Mucosa of stomach (tissue), 1 donor: ENCODE measurements around the gene IL6ST.
A peak's percentile ranks its signal among the peaks of the same experiment; 100 is the strongest.
"Not testable (repeated sequence)": the region's sequence is repeated elsewhere in the genome, so short reads cannot be mapped to it uniquely, and the experiment has no call there.

Experiments used
- H3K27me3 ChIP-seq: one replicate; pipeline ENCODE4 v1.7.0; 2013; ENCODE audit warnings: mild to moderate bottlenecking, low read length; ENCODE audit not compliant: control insufficient read depth, insufficient read depth
- H3K36me3 ChIP-seq: one replicate; pipeline ENCODE4 v1.7.0; 2013; ENCODE audit warnings: low read length; ENCODE audit not compliant: control insufficient read depth, insufficient read depth
- H3K4me1 ChIP-seq: one replicate; pipeline ENCODE4 v1.7.0; 2013; ENCODE audit warnings: mild to moderate bottlenecking, low read length; ENCODE audit not compliant: control insufficient read depth, insufficient read depth
- H3K4me3 ChIP-seq: one replicate; pipeline ENCODE4 v1.7.0; 2013; ENCODE audit warnings: low read length
- H3K9ac ChIP-seq: one replicate; pipeline ENCODE4 v1.7.0; 2013; ENCODE audit warnings: mild to moderate bottlenecking, low read length, moderate library complexity
- H3K9me3 ChIP-seq: one replicate; pipeline ENCODE4 v1.7.0; 2013; ENCODE audit warnings: mild to moderate bottlenecking, low read length, moderate library complexity; ENCODE audit not compliant: control insufficient read depth
- donor health status: Pancreatic carcinoma.

IL6ST gene

GRCh38 chr5:55988428-55988827, 6.3 kb downstream of the IL6ST start:
- H3K27me3 ChIP-seq, H3K9me3 ChIP-seq, H3K36me3 ChIP-seq, H3K4me3 ChIP-seq, H3K9ac ChIP-seq: not testable (repeated sequence)
- peaks cover 13% of the 10 kb centered on the region for H3K4me1 ChIP-seq

DNA sequence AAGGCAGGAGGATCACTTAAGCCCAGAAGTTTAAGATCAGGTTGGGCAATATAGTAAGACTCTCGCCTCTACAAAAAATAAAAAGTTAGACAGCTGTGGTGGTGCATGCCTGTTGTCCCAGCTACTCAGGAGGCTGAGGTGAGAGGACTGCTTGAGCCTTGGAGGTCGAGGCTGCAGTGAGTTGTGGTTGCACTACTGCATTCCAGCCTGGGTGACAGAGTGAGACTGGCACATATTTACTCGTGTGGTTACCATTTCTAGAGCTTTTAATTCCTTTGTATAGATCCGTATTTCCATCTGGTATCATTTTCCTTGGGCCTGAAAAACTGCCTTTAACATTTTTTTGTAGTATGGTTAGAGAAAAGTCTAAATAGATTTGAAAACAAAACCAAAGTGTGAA, 7.8 kb downstream of the IL6ST start:
- no peak overlapping the region for H3K9ac ChIP-seq
- peaks cover 16% of the 10 kb centered on the region for H3K4me1 ChIP-seq
- no peaks in the 10 kb centered on the region for H3K9me3 ChIP-seq
- H3K4me3 ChIP-seq = no peak overlapping the region
- no peaks in the 10 kb centered on the region for H3K36me3 ChIP-seq
- H3K27me3 ChIP-seq = no peaks in the 10 kb centered on the region

DNA sequence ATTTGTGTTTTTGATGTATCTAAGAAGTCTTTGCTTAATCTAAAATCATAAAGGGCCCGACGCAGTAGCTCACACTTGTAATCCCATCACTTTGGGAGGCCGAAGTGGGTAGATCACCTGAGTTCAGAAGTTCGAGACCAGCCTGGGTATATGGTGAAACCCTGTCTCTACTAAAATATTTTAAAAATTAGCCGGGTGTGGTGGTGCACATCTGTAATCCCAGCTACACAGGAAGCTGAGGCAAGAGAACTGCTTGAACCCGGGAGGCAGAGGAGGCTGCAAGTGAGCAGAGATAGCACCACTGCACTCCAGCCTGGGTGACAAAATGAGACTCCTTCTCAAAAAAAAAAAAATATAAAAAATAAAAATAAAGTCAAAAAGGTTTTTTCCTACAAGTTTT, 9.6 kb downstream of the IL6ST start:
- Histone ChIP-seq H3K4me1 (peaks cover 9% of the 10 kb centered on the region), H3K27me3 (no peaks in the 10 kb centered on the region), H3K9me3 (no peaks in the 10 kb centered on the region), H3K36me3 (no peaks in the 10 kb centered on the region), H3K9ac (no peak overlapping the region), H3K4me3 (no peak overlapping the region)

- Histone ChIP-seq H3K4me3 (no peak overlapping the region), H3K9ac (no peak overlapping the region), H3K9me3 (no peaks in the 10 kb centered on the region), H3K4me1 (peaks cover 6% of the 10 kb centered on the region), H3K36me3 (no peaks in the 10 kb centered on the region), H3K27me3 (no peaks in the 10 kb centered on the region)
Measured at GRCh38 chr5:55983986-55984385, 10.8 kb downstream of the IL6ST start.

GRCh38 chr5:55982957-55983381, 11.8 kb downstream of the IL6ST start:
- H3K4me3 ChIP-seq = no peak overlapping the region
- no peaks in the 10 kb centered on the region for H3K27me3 ChIP-seq
- H3K4me1 ChIP-seq = peaks cover 7% of the 10 kb centered on the region
- H3K36me3 ChIP-seq = no peaks in the 10 kb centered on the region
- peak overlapping the region; percentile 11 for H3K9ac ChIP-seq
- no peaks in the 10 kb centered on the region for H3K9me3 ChIP-seq

DNA sequence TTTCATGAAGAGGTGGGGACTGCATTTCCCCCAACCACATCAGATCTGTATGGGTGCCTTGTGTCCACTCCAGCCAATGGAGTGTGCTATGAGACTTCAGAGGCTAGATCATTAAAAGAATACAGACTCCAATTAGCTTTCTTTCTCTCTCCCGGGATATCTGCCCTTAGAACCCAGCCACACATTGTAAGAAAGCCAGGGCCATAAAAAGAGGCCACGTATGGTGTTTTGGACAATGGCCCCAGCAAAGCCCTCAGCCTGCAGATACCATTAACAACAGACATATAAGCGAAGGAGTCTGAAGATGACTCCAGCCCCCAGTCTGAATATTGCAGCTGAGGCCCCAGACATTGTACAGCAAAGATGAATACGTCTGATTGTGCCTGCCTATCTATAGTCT, 21.5 kb downstream of the IL6ST start:
- no peak overlapping the region for H3K9ac ChIP-seq
- H3K4me3 ChIP-seq = no peak overlapping the region
- H3K36me3 ChIP-seq = no peaks in the 10 kb centered on the region
- H3K27me3 ChIP-seq = no peaks in the 10 kb centered on the region
- H3K4me1 ChIP-seq = peaks cover 5% of the 10 kb centered on the region
- H3K9me3 ChIP-seq = no peaks in the 10 kb centered on the region

DNA sequence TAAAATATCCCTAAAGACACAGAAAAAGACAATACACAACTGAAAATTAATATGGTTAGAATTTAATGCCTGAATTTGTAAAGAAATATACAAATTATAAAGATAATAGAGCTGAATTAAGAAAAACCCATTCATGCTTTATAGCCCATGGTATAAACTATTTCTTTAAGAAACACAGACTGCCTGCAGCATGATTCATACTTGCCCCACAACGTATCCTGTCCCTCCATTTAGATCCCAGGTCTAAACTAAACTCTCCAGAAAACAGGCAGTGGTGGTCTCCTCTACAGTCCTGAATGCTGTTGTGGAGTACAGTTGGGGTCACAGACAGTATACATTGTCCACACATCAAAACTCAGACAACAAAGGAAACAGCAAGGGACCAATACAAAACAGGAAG, 24.8 kb downstream of the IL6ST start:
- Histone ChIP-seq H3K27me3 (no peaks in the 10 kb centered on the region), H3K9ac (no peak overlapping the region), H3K36me3 (no peaks in the 10 kb centered on the region), H3K9me3 (no peaks in the 10 kb centered on the region), H3K4me1 (no peaks in the 10 kb centered on the region), H3K4me3 (no peak overlapping the region)

- Histone ChIP-seq H3K4me3 (no peak overlapping the region), H3K9ac (no peak overlapping the region), H3K4me1 (no peaks in the 10 kb centered on the region), H3K27me3 (no peaks in the 10 kb centered on the region), H3K36me3 (no peaks in the 10 kb centered on the region), H3K9me3 (no peaks in the 10 kb centered on the region)
Measured at GRCh38 chr5:55966284-55966683, 28.5 kb downstream of the IL6ST start.

DNA sequence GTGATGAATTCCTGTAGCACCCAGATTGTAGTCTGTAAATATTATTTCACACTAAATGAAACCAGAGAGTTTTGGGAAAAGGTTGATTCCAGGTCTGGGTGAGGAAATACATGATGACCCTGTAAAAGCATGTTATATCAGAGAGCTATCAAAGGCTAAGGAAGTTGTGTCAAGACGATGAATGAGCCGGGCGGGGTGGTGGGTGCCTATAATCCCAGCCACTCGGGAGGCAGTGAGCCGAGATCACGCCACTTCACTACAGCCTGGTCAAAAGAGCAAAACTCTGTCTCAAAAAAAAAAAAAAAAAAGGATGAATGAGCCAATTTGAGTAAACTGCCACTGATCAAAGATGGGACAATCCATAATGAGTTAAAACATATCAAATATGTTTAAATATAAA, 29.2 kb downstream of the IL6ST start:
- no peaks in the 10 kb centered on the region for H3K9me3 ChIP-seq
- H3K27me3 ChIP-seq = no peaks in the 10 kb centered on the region
- H3K4me3 ChIP-seq = no peak overlapping the region
- H3K9ac ChIP-seq = no peak overlapping the region
- no peaks in the 10 kb centered on the region for H3K36me3 ChIP-seq
- no peaks in the 10 kb centered on the region for H3K4me1 ChIP-seq

GRCh38 chr5:55960779-55961178, 34.0 kb downstream of the IL6ST start:
- H3K36me3 ChIP-seq = no peaks in the 10 kb centered on the region
- no peaks in the 10 kb centered on the region for H3K4me1 ChIP-seq
- no peak overlapping the region for H3K4me3 ChIP-seq
- H3K27me3 ChIP-seq = no peaks in the 10 kb centered on the region
- H3K9me3 ChIP-seq = no peaks in the 10 kb centered on the region
- H3K9ac ChIP-seq = no peak overlapping the region

DNA sequence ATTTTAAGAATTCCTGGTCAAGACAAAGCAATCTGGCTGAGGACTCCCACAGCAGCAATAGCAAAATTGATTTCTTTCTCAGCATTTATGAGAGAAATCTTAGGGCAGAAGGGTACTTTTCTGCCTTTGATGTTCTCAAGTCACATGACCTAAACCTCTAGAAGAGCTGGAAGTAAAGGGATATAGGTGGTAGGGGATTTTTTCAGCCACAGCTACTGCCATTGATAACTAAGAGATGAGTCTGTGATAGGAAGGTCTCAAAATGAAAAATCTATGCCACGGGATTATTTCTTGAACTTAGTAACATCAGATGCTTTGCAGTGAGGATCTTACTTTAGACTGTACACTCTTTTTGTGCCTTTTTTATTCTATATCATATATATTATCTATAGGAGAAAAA, 35.6 kb downstream of the IL6ST start:
- no peaks in the 10 kb centered on the region for H3K4me1 ChIP-seq
- no peaks in the 10 kb centered on the region for H3K36me3 ChIP-seq
- no peaks in the 10 kb centered on the region for H3K9me3 ChIP-seq
- no peak overlapping the region for H3K9ac ChIP-seq
- no peak overlapping the region for H3K4me3 ChIP-seq
- no peaks in the 10 kb centered on the region for H3K27me3 ChIP-seq

- not testable (repeated sequence) for H3K9ac ChIP-seq, H3K27me3 ChIP-seq, H3K9me3 ChIP-seq, H3K36me3 ChIP-seq, H3K4me1 ChIP-seq, H3K4me3 ChIP-seq
Measured at GRCh38 chr5:55941154-55941553, 53.6 kb downstream of the IL6ST start.

- H3K27me3 ChIP-seq, H3K4me1 ChIP-seq, H3K9me3 ChIP-seq, H3K36me3 ChIP-seq, H3K9ac ChIP-seq, H3K4me3 ChIP-seq: not testable (repeated sequence)
Measured at GRCh38 chr5:55937598-55937997, 57.2 kb downstream of the IL6ST start.
